IPS-NIHi7 (cell line): Measurements from ENCODE around the gene CCM2.
A peak's percentile ranks its signal among the peaks of the same experiment; 100 is the strongest.

Source experiments
- DNase-seq: peaks from one replicate; pipeline ENCODE4 v3.0.0; 2012; ENCODE audit warnings: mixed read lengths; ENCODE audit errors: extremely low spot score

The CCM2 gene

DNA sequence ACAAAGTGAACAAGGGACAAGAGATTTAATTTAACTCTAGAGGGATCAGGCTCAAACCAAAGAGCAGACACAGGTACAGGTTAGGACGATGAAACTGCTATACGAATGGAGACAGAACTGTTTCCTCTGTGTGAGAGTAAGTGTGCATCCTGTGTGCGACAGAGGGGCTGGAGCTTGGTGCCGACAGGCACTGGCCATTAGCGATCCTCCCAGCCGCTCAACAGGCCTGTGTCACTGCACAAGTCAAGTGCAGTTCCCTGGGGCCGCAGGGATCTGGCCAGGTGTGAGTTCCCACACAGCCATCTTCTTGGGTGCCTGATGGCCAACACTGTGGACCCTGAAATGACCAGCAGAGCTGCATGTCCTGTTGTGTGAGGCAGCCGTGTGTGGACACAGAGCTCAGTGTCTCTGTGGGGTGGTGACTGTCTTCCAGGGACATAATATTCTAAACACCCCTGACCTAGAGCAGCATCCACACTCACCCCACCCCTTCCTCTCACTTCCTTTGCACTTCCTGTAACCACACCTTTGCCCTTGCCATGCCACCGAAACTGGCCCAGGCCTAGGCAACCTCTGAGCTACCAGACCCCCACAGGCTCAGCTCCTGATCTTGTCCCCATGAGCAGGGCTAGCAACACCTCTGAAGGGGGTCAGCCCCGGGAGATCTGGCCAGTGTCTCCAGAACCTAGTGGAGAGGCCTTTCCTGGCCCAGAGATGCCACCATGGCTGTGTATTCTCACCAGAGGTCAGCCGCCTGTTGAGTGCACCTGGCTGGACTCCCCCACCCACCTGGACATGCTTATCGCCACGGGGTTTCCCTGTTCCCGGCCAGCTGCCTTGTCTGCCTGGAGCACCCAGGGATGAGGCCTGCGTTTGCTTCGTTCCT lies 123.2 kb downstream of the CCM2 start:
- no peak for DNase-seq

DNA sequence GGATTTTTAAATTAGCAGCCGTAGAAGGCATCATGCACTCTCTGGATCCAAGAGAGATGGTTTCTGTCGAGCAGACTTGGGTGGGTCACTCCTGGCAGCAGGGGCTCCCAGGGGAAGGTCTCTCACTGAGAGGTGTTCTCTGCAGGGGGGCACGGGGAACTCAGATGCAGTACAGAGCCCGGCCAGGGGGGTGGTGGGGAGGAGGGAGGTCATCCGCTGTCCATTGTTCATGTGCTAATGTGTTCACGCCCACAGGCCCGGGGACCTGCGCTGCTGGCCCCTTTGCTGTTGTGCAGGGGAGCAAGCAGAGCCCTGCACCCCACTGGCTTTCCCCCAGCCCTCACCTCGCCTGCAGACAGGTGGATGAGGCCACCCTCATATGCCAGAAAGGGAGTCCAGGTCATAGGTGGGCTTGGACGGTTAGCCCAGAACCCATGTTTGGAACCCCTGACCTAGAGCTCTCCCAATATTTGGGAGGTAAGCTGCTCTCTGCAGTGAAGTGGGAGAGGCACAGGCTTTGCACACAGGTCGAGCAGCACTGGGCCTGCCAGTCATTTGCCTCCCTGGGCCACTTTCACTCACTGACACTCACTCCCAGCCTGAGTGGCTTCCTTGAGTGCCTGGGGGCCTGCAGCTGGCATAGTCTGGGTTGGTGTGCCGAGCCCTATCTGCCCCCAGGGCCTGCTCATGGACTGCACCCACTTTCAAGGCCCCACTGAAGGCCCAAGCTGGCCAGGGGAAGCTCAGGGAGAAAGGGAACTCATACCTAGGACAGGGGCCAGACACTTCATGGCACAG lies 124.1 kb downstream of the CCM2 start:
- peak; percentile 44 for DNase-seq

DNA sequence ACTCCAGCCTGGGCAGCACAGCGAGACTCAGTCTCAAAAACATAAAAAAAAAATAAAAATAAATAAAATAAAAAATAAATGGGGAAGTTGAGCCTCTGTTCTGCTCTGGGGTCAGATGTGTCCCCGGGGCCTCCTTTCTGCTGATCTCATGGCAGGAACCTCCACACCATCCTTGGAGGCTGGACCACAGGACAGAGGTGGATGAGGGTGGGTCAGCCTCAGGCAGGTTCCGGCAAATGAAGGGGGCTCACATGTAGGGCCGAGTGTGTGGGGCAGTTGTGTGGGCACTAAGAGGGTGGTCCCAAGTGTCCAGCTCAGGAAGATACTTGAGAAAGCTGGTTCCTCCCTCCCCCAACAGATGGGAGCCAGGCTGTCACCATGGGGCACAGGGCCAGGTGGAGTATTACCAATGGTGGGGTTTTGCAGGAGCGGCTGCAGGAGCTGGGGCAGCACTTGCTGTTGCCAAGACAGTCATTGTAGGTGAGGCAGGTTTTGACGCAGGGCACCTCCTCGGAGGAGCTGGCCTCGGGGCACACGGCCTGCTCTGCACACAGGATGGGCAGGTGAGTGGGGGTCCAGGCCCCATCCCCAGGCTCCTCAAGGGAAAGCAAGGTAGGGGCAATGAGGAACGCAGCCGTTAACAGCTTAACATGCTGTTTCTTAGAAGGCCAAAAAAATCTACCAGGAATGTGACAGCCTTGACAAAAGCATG lies 125.3 kb downstream of the CCM2 start:
- no peak for DNase-seq
